HL-60 (cell line): ENCODE data around the gene CLDN6.
"Not testable (repeated sequence)": the region's sequence is repeated elsewhere in the genome, so short reads cannot be mapped to it uniquely, and the experiment has no call there.

Source experiments
- DNase-seq, 2 experiments: peaks; one replicate each; pipeline ENCODE4 v3.0.0-alpha.2; 2010 to 2020; ENCODE audit warnings: low read depth in 1 of 2, low spot score in 1 of 2
- H3K27ac ChIP-seq: fragments of 250-450 bp; sonication (Bioruptor Pico); replicated peaks from 2 replicates; pipeline ENCODE4 v1.5.1; 2020; ENCODE audit warnings: mild to moderate bottlenecking, moderate library complexity
- H3K27me3 ChIP-seq: fragments of 250-450 bp; sonication (Bioruptor Pico); 2 replicates; pipeline ENCODE4 v1.5.1; 2021; ENCODE audit warnings: mild to moderate bottlenecking, moderate library complexity; ENCODE audit not compliant: insufficient read depth, poor library complexity, severe bottlenecking
- H3K4me3 ChIP-seq: replicated peaks from 2 replicates; pipeline ENCODE4 v1.5.1; 2011; ENCODE audit warnings: mild to moderate bottlenecking, control low read depth, low read length; ENCODE audit not compliant: insufficient read depth
- GABPA ChIP-seq: IDR thresholded peaks from 2 replicates; pipeline ENCODE4 v1.6.1; 2012; ENCODE audit warnings: low read depth
- POLR2AphosphoS5 ChIP-seq: IDR thresholded peaks from 2 replicates; pipeline ENCODE4 v1.6.1; 2012; ENCODE audit warnings: low read depth
- SPI1 ChIP-seq: IDR thresholded peaks from 2 replicates; pipeline ENCODE4 v1.6.1; 2012; ENCODE audit warnings: low read depth, mild to moderate bottlenecking, borderline replicate concordance
- TF ChIP-seq, protein P1 (sequence below): IDR thresholded peaks from one replicate; pipeline ENCODE4 v1.5.1; 2011; ENCODE audit warnings: low read length, control low read depth, inconsistent platforms; ENCODE audit not compliant: insufficient read depth
- TF ChIP-seq, protein P2 (sequence below): IDR thresholded peaks from 2 replicates; pipeline ENCODE4 v1.6.1; 2012; ENCODE audit warnings: low read depth; ENCODE audit not compliant: insufficient replicate concordance

CLDN6 gene

DNA sequence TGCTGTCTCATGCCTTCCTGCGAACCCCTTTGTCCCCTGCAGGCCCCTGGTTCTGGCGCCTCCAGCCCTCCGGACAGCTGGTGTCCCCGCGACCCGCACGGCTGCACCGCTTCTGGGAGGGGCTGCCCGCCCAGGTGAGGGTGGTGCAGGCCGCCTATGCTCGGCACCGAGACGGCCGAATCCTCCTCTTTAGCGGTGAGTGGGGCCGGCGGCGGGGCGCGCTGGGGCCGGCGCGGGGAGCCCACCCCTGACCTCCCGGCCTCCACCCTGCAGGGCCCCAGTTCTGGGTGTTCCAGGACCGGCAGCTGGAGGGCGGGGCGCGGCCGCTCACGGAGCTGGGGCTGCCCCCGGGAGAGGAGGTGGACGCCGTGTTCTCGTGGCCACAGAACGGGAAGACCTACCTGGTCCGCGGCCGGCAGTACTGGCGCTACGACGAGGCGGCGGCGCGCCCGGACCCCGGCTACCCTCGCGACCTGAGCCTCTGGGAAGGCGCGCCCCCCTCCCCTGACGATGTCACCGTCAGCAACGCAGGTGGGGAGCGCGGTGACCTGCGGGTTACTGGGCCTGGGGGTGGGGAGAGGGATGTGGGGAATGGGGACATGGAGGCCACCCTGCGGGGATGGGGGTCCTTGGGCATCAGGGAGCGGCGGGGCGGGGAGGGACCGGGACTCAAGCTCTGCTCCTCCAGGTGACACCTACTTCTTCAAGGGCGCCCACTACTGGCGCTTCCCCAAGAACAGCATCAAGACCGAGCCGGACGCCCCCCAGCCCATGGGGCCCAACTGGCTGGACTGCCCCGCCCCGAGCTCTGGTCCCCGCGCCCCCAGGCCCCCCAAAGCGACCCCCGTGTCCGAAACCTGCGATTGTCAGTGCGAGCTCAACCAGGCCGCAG lies 40.4 kb upstream of the CLDN6 start:
- H3K27me3 ChIP-seq = no peaks in the 10 kb centered on the region
- DNase-seq = peak in 1 of 2 experiments; percentile 52
- peak overlapping the region; percentile 95 for H3K27ac ChIP-seq
- TF ChIP-seq SPI1 = no peak
- TF ChIP-seq POLR2AphosphoS5 = no peak
- TF ChIP-seq, protein P1, sequence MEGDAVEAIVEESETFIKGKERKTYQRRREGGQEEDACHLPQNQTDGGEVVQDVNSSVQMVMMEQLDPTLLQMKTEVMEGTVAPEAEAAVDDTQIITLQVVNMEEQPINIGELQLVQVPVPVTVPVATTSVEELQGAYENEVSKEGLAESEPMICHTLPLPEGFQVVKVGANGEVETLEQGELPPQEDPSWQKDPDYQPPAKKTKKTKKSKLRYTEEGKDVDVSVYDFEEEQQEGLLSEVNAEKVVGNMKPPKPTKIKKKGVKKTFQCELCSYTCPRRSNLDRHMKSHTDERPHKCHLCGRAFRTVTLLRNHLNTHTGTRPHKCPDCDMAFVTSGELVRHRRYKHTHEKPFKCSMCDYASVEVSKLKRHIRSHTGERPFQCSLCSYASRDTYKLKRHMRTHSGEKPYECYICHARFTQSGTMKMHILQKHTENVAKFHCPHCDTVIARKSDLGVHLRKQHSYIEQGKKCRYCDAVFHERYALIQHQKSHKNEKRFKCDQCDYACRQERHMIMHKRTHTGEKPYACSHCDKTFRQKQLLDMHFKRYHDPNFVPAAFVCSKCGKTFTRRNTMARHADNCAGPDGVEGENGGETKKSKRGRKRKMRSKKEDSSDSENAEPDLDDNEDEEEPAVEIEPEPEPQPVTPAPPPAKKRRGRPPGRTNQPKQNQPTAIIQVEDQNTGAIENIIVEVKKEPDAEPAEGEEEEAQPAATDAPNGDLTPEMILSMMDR = no peak
- no peak for TF ChIP-seq GABPA
- TF ChIP-seq, protein P2, sequence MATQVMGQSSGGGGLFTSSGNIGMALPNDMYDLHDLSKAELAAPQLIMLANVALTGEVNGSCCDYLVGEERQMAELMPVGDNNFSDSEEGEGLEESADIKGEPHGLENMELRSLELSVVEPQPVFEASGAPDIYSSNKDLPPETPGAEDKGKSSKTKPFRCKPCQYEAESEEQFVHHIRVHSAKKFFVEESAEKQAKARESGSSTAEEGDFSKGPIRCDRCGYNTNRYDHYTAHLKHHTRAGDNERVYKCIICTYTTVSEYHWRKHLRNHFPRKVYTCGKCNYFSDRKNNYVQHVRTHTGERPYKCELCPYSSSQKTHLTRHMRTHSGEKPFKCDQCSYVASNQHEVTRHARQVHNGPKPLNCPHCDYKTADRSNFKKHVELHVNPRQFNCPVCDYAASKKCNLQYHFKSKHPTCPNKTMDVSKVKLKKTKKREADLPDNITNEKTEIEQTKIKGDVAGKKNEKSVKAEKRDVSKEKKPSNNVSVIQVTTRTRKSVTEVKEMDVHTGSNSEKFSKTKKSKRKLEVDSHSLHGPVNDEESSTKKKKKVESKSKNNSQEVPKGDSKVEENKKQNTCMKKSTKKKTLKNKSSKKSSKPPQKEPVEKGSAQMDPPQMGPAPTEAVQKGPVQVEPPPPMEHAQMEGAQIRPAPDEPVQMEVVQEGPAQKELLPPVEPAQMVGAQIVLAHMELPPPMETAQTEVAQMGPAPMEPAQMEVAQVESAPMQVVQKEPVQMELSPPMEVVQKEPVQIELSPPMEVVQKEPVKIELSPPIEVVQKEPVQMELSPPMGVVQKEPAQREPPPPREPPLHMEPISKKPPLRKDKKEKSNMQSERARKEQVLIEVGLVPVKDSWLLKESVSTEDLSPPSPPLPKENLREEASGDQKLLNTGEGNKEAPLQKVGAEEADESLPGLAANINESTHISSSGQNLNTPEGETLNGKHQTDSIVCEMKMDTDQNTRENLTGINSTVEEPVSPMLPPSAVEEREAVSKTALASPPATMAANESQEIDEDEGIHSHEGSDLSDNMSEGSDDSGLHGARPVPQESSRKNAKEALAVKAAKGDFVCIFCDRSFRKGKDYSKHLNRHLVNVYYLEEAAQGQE = no peak
- peak overlapping the region; percentile 79 for H3K4me3 ChIP-seq

- TF ChIP-seq SPI1 (no peak), POLR2AphosphoS5 (no peak), GABPA (no peak)
- TF ChIP-seq, protein P2 = no peak
- TF ChIP-seq, protein P1 = no peak
- peak overlapping the region; percentile 79; the same call in 1 of the 2 replicates for H3K4me3 ChIP-seq
These were observed 39.5 kb upstream of the CLDN6 start for GRCh38 chr16:3057181-3058138.

DNA sequence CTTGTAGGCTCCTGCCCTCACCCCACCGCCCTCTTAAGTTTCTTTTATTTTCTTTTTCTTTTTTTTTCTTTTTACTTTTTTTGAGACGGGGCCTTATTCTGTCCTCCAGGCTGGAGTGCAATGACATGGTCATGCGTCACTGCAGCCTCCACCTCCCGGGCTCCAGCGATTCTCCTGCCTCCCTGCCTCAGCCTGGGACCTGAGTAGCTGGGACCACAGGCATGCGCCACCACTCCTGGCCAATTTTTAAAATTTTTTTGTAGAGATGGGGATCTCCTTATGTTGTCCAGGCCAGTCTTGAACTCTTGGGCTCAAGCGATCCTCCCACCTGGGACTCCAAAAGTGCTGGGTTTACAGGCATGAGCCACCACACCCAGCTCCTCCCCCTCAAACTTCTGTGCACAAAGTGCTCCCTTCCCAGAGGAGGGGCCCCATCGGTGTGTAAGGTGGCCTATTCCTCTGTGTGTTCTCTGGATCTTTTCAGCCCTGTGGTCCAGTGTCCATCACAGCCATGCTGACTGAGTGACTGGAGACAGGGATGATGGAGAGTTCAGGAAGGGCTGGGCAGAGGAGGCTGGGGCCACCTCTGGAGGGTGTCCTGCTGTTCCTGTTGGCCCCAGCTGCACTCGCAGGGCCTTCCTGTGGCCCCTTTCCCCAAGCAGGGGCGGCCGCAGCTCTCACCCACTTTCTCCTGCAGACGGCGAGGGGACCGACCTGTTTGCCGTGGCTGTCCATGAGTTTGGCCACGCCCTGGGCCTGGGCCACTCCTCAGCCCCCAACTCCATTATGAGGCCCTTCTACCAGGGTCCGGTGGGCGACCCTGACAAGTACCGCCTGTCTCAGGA lies 38.6 kb upstream of the CLDN6 start:
- peak overlapping the region; percentile 81 for H3K27ac ChIP-seq
- TF ChIP-seq, protein P2 = no peak
- TF ChIP-seq GABPA = no peak
- TF ChIP-seq SPI1 = no peak
- no peak for TF ChIP-seq POLR2AphosphoS5
- TF ChIP-seq, protein P1 = no peak
- H3K27me3 ChIP-seq = no peaks in the 10 kb centered on the region
- H3K4me3 ChIP-seq = no peak overlapping the region
- no peak for DNase-seq

More at GRCh38 chr16:3057181-3058138, 39.5 kb upstream of the CLDN6 start:
- Histone ChIP-seq H3K27ac (no peak overlapping the region), H3K27me3 (no peaks in the 10 kb centered on the region)
- no peak for DNase-seq

GRCh38 chr16:3055734-3056115 lies 37.7 kb upstream of the CLDN6 start:
- peak overlapping the region; percentile 81 for H3K27ac ChIP-seq
- H3K4me3 ChIP-seq, H3K27me3 ChIP-seq: not testable (repeated sequence)
- DNase-seq = peak in 1 of 2 experiments; percentile 30
